Measurements from ENCODE around the gene RBM39.
"Not testable (repeated sequence)": the region's sequence is repeated elsewhere in the genome, so short reads cannot be mapped to it uniquely, and the experiment has no call there.

Gene RBM39

DNA sequence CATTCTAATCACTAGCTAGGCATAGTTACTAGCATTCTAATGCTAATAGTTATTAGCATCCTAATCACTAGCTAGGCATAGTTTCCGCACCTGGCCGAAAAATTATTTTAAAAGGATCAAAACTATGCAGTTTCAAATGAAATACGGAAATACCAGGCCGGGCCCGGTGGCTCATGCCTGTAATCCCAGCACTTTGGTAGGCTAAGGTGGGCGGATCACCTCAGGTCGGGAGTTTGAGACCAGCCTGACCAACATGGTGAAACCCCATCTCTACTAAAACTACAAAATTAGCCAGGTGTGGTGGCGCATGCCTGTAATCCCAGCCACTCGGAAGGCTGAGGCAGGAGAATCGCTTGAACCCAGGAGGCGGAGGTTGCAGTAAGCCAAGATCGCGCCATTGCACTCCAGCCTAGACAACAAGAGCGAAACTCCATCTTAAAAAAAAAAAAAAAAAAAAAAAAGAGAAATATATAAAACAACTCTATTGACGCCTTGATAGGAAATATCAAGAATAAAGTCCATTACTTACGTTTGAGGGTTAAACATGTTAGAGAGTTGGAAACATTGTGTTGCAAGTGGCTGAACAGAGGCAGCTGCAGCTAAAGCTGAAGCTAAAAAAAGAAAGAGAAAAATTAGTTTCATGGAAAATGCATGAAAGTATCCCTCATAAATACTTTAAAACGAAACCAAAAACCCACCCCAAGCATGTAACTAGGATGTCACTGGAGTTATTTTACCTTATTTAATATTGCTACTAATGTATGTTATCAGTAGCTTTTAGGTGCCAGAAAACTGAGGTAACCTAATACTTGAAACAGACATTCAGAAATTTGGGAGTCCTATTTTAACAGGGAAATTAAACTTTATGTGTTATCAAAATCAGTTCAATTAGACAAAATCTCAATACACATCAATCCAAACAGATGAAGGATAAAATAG is 35.2 kb downstream of the RBM39 start:
- not testable (repeated sequence) for DNase-seq (ENCODE audit: low read depth, low spot score)

- not testable (repeated sequence) for DNase-seq (ENCODE audit: low read depth, low spot score)
Observed at GRCh38 chr20:35705894-35706293, 36.2 kb downstream of the RBM39 start.

DNA sequence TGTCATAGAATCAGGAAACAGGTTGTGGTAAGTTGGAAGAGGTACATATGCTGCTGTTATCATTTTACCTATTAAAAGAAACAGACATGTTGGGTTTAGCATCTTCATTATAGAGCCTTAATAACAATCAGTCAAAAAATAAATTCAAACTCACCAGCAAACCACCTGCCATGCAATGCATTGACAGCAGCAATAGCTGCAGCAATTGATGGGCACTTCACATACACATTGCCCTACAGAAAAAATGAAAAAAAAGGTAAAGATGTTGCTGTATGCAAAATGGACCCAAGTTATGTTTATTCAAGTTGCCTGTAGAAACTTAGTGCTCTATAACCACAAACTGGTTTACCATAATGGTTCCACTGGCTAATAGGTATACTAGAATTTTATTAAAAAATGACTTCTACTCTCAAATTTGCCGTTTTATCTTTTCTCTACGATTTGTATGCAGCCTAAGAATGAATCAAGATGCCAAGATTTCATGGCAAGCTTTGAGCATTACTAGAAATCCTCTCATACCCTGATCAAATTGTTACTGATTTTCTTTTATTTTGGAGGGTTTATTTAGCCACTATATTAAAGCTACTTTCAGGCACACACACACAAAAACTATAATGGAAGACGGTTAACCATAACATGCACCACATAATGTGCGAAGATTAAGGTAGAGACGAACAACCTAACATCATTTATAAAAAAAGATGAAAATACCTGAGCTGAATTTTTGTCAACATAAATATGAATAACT is 37.4 kb downstream of the RBM39 start:
- no peak for DNase-seq (ENCODE audit: low read depth, low spot score)

GRCh38 chr20:35702824-35703695 is 39.0 kb downstream of the RBM39 start:
- no peak for DNase-seq (ENCODE audit: low read depth, low spot score)

GRCh38 chr20:35702051-35702823 is 39.8 kb downstream of the RBM39 start:
- DNase-seq (ENCODE audit: low read depth, low spot score): no peak

DNA sequence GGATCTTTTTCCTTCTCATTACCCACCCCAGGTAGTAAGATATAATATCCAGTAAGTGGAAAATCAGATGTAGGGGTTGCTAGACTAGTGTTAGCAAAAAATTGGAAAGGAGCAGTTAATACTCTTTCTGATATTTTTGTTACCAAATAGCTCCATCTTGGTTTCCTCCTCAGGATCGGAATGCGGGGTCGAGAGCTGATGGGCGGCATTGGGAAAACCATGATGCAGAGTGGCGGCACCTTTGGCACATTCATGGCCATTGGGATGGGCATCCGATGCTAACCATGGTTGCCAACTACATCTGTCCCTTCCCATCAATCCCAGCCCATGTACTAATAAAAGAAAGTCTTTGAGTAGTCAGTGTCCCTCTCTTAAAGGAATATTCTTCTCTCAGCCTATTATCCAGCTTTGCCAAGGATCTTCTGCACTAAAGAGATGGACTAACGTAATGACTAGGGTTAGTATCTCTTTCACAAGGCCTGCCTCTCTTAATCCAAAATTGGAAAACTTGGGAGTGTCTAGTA is 41.4 kb downstream of the RBM39 start:
- DNase-seq (ENCODE audit: low read depth, low spot score): no peak

DNA sequence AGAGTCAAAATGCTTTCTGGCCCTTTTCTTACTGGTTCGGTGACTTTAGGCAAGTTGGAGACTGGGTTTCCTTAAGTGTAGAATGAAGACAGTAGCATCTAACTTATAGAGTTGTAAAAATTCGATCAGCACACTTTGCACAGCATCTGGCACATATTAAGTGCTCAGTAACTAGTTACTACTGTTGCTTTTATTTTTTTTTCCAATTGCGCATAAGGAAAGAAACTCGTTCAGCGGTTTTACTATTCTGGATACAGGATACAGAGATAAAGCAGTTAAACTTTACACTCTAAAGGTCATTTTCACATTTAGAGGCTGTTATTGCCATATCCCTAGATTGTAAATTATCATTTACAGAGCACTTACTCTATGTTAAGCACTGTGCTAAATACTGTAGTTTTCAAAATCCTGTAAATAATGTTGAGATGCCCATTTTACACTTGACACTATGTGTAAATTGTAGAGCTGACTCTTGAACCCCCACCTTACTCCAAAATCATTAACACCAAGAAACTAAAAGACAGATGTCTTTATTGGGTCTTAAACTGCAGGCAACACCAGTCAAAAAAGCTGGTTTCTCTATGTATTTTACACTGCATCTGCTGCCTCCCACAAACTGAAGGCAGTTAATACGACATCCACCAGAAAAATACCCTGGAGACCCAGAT is 42.0 kb downstream of the RBM39 start:
- no peak for DNase-seq (ENCODE audit: low read depth, low spot score)

DNA sequence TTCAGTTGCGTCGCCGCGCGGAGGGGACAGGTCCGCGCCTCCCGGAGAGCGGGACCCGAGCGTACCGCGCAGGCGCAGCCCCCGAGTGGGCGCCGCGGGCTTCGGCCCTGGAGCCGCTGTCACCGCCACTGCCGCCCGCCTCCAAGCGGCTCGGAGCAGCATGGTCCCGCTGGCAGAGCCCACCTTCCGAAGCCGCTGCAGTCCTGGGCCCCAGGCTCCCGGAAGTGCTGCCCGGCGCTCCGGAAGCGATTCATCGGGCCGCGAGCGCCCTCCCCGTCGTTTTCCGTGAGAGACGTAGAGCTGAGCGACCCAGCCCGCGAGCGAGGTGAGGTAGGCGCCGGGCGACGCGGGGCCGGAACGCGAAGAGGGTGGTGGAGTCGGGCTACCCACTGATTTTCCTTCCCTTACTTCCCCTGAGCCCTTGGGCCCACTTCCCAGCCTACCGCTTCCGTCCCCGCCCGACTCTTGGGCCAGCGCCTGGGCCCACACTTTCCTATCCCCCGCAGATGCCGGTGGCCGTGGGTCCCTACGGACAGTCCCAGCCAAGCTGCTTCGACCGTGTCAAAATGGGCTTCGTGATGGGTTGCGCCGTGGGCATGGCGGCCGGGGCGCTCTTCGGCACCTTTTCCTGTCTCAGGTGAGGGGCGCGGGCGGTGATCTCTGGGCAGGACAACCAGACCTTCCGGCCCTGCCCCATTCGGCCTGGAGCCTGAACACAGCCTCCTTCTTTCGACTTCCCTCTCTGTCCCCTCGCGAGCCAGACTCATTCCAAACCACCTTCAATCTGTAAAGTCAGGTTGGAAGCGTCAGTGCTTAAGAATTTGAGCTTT is 42.7 kb downstream of the RBM39 start, which contains the start of the genes NFS1 and ROMO1:
TSS of gene NFS1 (minus strand) at position 226 of the 830 bp plus-strand sequence. CDS start at position 162, 64 bp downstream.
TSS of gene ROMO1 (plus strand) at position 279 of the 830 bp plus-strand sequence. CDS start at position 507, 228 bp downstream.
- peak; percentile 95 for DNase-seq (ENCODE audit: low read depth, low spot score)

DNA sequence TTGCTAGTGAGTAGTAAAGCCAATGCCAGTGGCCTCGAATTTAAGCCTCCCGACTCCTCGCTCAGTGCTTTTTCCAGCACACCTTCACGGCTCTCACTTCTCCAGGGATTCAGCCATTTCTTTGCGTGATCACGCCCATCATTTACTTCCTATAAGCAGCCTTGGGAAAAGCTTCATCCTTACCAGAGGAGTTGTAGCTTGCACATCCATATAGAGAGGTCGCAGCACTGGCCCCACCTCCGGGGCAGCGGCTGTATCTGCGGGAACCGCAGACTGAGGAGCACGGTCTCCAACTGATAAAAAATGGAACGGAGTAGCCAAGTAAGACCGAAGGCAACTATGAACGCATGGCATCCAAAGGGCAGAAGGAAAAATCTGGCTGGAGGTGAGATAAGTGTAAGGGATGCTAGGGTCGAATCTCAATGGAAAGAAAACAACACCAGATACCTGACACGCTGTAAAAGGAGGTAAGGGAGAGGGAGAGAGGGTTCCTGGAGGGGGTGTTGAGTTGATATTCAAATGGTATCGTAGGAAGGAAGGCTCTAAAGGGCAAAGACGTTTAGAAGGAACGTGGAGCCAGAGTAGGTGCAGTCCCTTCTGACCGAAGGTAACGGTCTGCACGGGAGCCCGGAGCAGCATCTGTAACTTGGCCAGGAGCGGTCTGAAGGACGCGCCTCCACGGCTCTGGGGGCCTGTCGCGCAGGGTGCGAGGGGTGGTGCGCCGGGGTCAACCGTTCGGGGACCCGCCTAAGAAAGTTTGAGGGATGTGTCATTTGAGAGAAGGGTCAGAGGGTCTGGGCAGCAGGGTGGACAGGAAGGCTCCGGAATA is 43.5 kb downstream of the RBM39 start:
- DNase-seq (ENCODE audit: low read depth, low spot score): peak; percentile 33

GRCh38 chr20:35697696-35698297 is 44.3 kb downstream of the RBM39 start:
- no peak for DNase-seq (ENCODE audit: low read depth, low spot score)

DNA sequence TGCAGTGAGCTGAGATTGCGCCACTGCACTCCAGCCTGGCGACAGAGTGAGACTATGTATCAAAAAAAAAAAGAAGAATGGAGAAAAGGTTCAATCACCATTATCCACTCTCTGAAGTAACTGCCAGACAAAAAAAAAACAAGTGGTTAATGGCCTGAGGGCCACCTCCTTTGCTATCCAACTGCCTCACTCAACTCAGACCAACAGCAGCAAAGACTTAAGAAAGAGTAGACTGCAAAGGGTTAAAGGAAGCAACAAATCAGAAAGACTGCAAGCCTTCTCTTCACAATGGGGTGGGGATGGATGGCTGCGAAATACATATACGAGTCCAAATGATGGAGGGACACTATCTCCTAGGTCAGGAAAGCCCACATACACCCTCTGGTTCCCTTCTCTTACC is 46.1 kb downstream of the RBM39 start:
- DNase-seq (ENCODE audit: low read depth, low spot score): no peak

GRCh38 chr20:35695245-35695749 is 46.8 kb downstream of the RBM39 start:
- DNase-seq (ENCODE audit: low read depth, low spot score): no peak

- DNase-seq (ENCODE audit: low read depth, low spot score): no peak
Observed at GRCh38 chr20:35690265-35690664, 51.8 kb downstream of the RBM39 start.

DNA sequence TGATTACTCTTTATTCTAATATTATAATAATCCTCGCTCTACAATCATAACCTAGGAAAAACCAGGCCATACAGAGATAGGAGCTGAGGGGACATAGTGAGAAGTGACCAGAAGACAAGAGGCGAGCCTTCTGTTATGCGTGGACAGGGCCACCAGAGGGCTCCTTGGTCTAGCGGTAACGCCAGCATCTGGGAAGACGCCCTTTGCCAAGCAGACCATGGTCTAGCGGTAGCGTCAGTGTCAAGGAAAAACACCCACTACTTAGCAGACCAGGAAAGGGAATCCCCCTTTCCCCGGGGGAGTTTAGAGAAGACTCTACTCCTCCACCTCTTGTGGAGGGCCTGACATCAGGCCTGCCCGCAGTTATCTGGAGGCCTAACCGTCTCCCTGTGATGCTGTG is 55.2 kb downstream of the RBM39 start:
- DNase-seq (ENCODE audit: low read depth, low spot score): not testable (repeated sequence)

DNA sequence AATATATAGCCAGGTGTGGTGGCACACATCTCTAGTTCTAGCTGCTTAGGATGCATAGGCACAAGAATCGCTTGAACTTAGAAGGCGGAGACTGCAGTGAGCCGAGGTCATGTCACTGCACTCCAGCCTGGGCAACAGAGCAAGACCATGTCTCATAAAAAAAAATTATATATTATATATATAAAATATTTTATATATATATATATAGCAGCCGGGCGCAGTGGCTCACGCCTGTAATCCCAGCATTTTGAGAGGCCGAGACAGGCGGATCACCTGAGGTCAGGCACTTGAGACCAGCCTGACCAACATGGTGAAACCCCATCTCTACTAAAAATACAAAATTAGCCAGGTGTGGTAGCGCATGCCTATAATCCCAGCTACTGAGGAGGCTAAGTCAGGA is 56.7 kb downstream of the RBM39 start:
- not testable (repeated sequence) for DNase-seq (ENCODE audit: low read depth, low spot score)

- DNase-seq (ENCODE audit: low read depth, low spot score): no peak
Observed at GRCh38 chr20:35681960-35682359, 60.1 kb downstream of the RBM39 start.

GRCh38 chr20:35680452-35681183 is 61.4 kb downstream of the RBM39 start:
- DNase-seq (ENCODE audit: low read depth, low spot score): no peak
